Measurements from ENCODE around the gene OPCML.

DNA sequence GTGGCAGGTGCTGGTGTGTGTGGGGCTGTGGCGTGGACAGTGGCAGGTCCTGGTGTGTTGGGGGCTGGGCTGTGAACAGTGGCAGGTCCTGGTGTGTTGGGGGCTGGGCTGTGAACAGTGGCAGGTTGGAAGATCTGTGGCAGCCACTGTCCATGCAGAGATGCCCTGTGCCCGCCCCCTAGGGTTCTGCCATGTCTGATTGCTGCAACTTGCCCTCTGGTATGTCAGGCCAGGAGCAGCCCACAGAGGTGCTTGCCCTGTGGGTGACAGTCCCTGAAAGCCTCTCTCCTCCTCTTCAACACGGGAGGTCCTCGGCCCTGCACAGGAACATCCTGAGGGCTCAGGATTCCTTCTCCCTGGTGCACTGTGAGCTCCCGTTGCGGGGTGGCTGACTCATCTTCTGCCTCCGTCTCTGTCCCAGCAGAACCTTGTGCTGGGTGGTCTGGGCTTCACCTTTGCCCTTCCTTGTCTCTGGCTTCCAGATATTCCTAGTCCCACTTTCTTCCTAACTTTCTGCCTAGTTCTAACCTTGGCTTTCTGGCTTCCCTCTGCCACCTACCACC, 13.5 kb downstream of the OPCML start:
- TF ChIP-seq, protein P1, sequence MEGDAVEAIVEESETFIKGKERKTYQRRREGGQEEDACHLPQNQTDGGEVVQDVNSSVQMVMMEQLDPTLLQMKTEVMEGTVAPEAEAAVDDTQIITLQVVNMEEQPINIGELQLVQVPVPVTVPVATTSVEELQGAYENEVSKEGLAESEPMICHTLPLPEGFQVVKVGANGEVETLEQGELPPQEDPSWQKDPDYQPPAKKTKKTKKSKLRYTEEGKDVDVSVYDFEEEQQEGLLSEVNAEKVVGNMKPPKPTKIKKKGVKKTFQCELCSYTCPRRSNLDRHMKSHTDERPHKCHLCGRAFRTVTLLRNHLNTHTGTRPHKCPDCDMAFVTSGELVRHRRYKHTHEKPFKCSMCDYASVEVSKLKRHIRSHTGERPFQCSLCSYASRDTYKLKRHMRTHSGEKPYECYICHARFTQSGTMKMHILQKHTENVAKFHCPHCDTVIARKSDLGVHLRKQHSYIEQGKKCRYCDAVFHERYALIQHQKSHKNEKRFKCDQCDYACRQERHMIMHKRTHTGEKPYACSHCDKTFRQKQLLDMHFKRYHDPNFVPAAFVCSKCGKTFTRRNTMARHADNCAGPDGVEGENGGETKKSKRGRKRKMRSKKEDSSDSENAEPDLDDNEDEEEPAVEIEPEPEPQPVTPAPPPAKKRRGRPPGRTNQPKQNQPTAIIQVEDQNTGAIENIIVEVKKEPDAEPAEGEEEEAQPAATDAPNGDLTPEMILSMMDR (conservative IDR thresholded peaks at IDR 0.05; ENCODE audit: low read depth, low read length): no peak
- TF ChIP-seq EZH2 (IDR thresholded peaks at IDR 0.05; ENCODE audit: borderline replicate concordance, low read depth, low read length, poor library complexity, severe bottlenecking): no peak

Measured in A673 (cell line).